ENCODE results near the gene CDC73. TPM values are rescaled to one million over a fixed set of nuclear protein-coding genes. Genes with fewer than 3 reads are reported as not detected.
A peak's percentile ranks its signal among the peaks of the same experiment; 100 is the strongest.

The CDC73 gene
- total and polyA plus RNA-seq, 2 experiments from 2014 or later, result 25.6 to 45.8 TPM

GRCh38 chr1:193190096-193190744, 68.4 kb downstream of the CDC73 start:
- Histone ChIP-seq H3K36me3 (no peaks in the 10 kb centered on the region), H3K4me1 (ENCODE audit: low read depth) (peaks cover 24% of the 10 kb centered on the region), H3K27ac (peak overlapping the region; percentile 27), H3K4me3 (no peak overlapping the region), H3K27me3 (no peaks in the 10 kb centered on the region), H3K9me3 (ENCODE audit: low read depth) (no peaks in the 10 kb centered on the region)
- TF ChIP-seq CTCF (IDR thresholded peaks at IDR 0.05; ENCODE audit: low read depth, low read length), result peak; percentile 39
- DNase-seq (ENCODE audit: low read depth in 1 of 2, low spot score in 1 of 2), result peak in 1 of 2 donors; percentile 58

GRCh38 chr1:193192586-193192985, 70.8 kb downstream of the CDC73 start:
- no peaks in the 10 kb centered on the region for H3K36me3 ChIP-seq
- no peaks in the 10 kb centered on the region for H3K27me3 ChIP-seq
- no peak for TF ChIP-seq CTCF (IDR thresholded peaks at IDR 0.05; ENCODE audit: low read depth, low read length)
- DNase-seq (ENCODE audit: low read depth in 1 of 2, low spot score in 1 of 2), result no peak
- H3K4me1 ChIP-seq (ENCODE audit: low read depth), result peaks cover 7% of the 10 kb centered on the region
- H3K4me3 ChIP-seq, result no peak overlapping the region
- no peaks in the 10 kb centered on the region for H3K9me3 ChIP-seq (ENCODE audit: low read depth)
- H3K27ac ChIP-seq, result no peak overlapping the region

GRCh38 chr1:193199940-193200339, 78.1 kb downstream of the CDC73 start:
- Histone ChIP-seq H3K36me3 (no peaks in the 10 kb centered on the region), H3K9me3 (ENCODE audit: low read depth) (no peaks in the 10 kb centered on the region), H3K27me3 (no peaks in the 10 kb centered on the region), H3K27ac (no peak overlapping the region), H3K4me1 (ENCODE audit: low read depth) (no peaks in the 10 kb centered on the region), H3K4me3 (no peak overlapping the region)
- DNase-seq (ENCODE audit: low read depth in 1 of 2, low spot score in 1 of 2), result no peak
- TF ChIP-seq CTCF (IDR thresholded peaks at IDR 0.05; ENCODE audit: low read depth, low read length), result no peak

GRCh38 chr1:193201021-193201420, 79.2 kb downstream of the CDC73 start:
- no peak overlapping the region for H3K4me3 ChIP-seq
- TF ChIP-seq CTCF (IDR thresholded peaks at IDR 0.05; ENCODE audit: low read depth, low read length), result no peak
- DNase-seq (ENCODE audit: low read depth in 1 of 2, low spot score in 1 of 2), result no peak

GRCh38 chr1:193210996-193211395, 89.2 kb downstream of the CDC73 start:
- Histone ChIP-seq H3K4me3 (no peak overlapping the region), H3K9me3 (ENCODE audit: low read depth) (no peaks in the 10 kb centered on the region), H3K27ac (no peak overlapping the region), H3K4me1 (ENCODE audit: low read depth) (peaks cover 5% of the 10 kb centered on the region), H3K36me3 (peaks cover 4% of the 10 kb centered on the region), H3K27me3 (no peaks in the 10 kb centered on the region)
- TF ChIP-seq CTCF (IDR thresholded peaks at IDR 0.05; ENCODE audit: low read depth, low read length), result no peak
- DNase-seq (ENCODE audit: low read depth in 1 of 2, low spot score in 1 of 2), result no peak

More at GRCh38 chr1:193201021-193201420, 79.2 kb downstream of the CDC73 start:
- H3K36me3 ChIP-seq, result peaks cover 4% of the 10 kb centered on the region
- no peaks in the 10 kb centered on the region for H3K9me3 ChIP-seq (ENCODE audit: low read depth)
- no peaks in the 10 kb centered on the region for H3K27me3 ChIP-seq
- H3K27ac ChIP-seq, result no peak overlapping the region
- no peaks in the 10 kb centered on the region for H3K4me1 ChIP-seq (ENCODE audit: low read depth)

Data from cardiac muscle cell (in vitro differentiated cells and primary cell).